GM12878 (cell line): ENCODE data around the gene HABP2. TPM values are rescaled to one million over a fixed set of nuclear protein-coding genes. Genes with fewer than 3 reads are reported as not detected.

Source experiments
- ATAC-seq: fragments of 200-7000 bp; cut with Tn5 transposase; 3 replicates; pipeline ENCODE4 v1.9.1; 2020; ENCODE audit warnings: mild to moderate bottlenecking, moderate library complexity
- BruUV-seq: library from RNA; stranded (reverse); fragments of 400-500 nt; replicated peaks from 2 replicates; lab custom pipeline; 2021; lab: Mats Ljungman, UMichigan
- CTCF ChIA-PET: fragments of 300-600 bp; sonication (Branson Sonifier 250); formaldehyde crosslinking; extraction: SDS; loops from one replicate; lab custom pipeline; 2021; ENCODE audit warnings: inconsistent platforms; lab: Yijun Ruan, JAX
- POLR2A ChIA-PET: fragments of 350-600 bp; formaldehyde crosslinking; extraction: SDS; loops from one replicate; lab custom pipeline; 2021; ENCODE audit warnings: inconsistent platforms; lab: Charles Lee
- RAD21 ChIA-PET: fragments of 300-600 bp; sonication (Branson Sonifier 250); formaldehyde crosslinking; loops from one replicate; lab custom pipeline; 2023; ENCODE audit warnings: antibody characterized with exemption; ENCODE audit not compliant: unreplicated experiment; lab: Charles Lee
- SMC1A ChIA-PET: fragments of 300-600 bp; sonication (Branson Sonifier 250); formaldehyde crosslinking; loops from one replicate; lab custom pipeline; 2023; ENCODE audit not compliant: unreplicated experiment, uncharacterized antibody; lab: Charles Lee
- DNase-seq: peaks from one replicate; pipeline ENCODE4 v3.0.0-alpha.2; 2011; ENCODE audit warnings: low read depth, low spot score
- FAIRE-seq: peaks from 3 replicates; lab custom pipeline; 2011; peaks lifted over from hg19 to GRCh38; lab: Jason Lieb, UNC
- H2AFZ ChIP-seq: 2 replicates; pipeline ENCODE4 v1.6.0; 2011; ENCODE audit warnings: low read depth, low read length, control low read depth; ENCODE audit not compliant: control insufficient read depth
- H3K27ac ChIP-seq: 2 replicates; pipeline ENCODE4 v1.5.1; 2011; ENCODE audit warnings: control low read depth; ENCODE audit not compliant: control insufficient read depth, insufficient read depth
- H3K27me3 ChIP-seq, 2 experiments: replicated peaks in 1 of 2; 2 replicates each; pipeline versions ENCODE4 v1.6.0 to v1.6.1; 2011; ENCODE audit warnings: low read length in 1 of 2; ENCODE audit not compliant: control insufficient read depth in 2 of 2, insufficient read depth in 2 of 2
- H3K36me3 ChIP-seq, 2 experiments: 2 replicates each; pipeline ENCODE4 v1.5.1; 2011; ENCODE audit warnings: low read length in 1 of 2; ENCODE audit not compliant: control insufficient read depth in 2 of 2, insufficient read depth in 2 of 2
- H3K4me1 ChIP-seq: 2 replicates; pipeline ENCODE4 v1.6.1; 2011; ENCODE audit warnings: mild to moderate bottlenecking, low read length, moderate library complexity, mixed read lengths; ENCODE audit not compliant: control insufficient read depth, insufficient read depth
- H3K4me2 ChIP-seq: 2 replicates; pipeline ENCODE4 v1.6.0; 2011; ENCODE audit warnings: control low read depth; ENCODE audit not compliant: control insufficient read depth, insufficient read depth
- H3K4me3 ChIP-seq: fragments of 200-600 bp; sonication (generic); 2 replicates; pipeline ENCODE4 v1.5.1; 2016
- H3K79me2 ChIP-seq: 2 replicates; pipeline ENCODE4 v1.6.0; 2011; ENCODE audit warnings: low read length; ENCODE audit not compliant: control insufficient read depth, insufficient read depth
- H3K9ac ChIP-seq: 2 replicates; pipeline ENCODE4 v1.8.0; 2011; ENCODE audit warnings: low read length, control low read depth, mixed read lengths; ENCODE audit not compliant: control insufficient read depth, insufficient read depth
- H3K9me3 ChIP-seq: replicated peaks from 3 replicates; pipeline ENCODE4 v1.5.1; 2011; ENCODE audit warnings: mild to moderate bottlenecking, low read length; ENCODE audit not compliant: control insufficient read depth, insufficient read depth
- H4K20me1 ChIP-seq: 2 replicates; pipeline ENCODE4 v1.6.0; 2011; ENCODE audit not compliant: control insufficient read depth, insufficient read depth
- ATF3 ChIP-seq: IDR thresholded peaks from 2 replicates; pipeline ENCODE4 v1.6.1; 2011; ENCODE audit warnings: low read depth, mild to moderate bottlenecking, low read length, moderate library complexity, borderline replicate concordance; ENCODE audit errors: extremely low read depth
- BHLHE40 ChIP-seq, 2 experiments: fragments of 450-650 bp in 1 of 2; IDR thresholded peaks; 2 replicates each; pipeline ENCODE4 v1.6.1; 2011 to 2017; ENCODE audit warnings: low read depth in 2 of 2, borderline replicate concordance in 1 of 2, improper control_type of control experiment in 1 of 2, low read length in 1 of 2, mild to moderate bottlenecking in 1 of 2
- CBFB ChIP-seq: IDR thresholded peaks from 2 replicates; pipeline ENCODE4 v1.6.1; 2016; ENCODE audit warnings: antibody characterized with exemption, low read depth
- EP300 ChIP-seq, 2 experiments: fragments of 150-350 bp in 1 of 2; IDR thresholded peaks; 2 replicates each; pipeline ENCODE4 v1.6.1; 2011 to 2012; ENCODE audit warnings: low read depth in 2 of 2, low read length in 2 of 2, borderline replicate concordance in 1 of 2, improper control_type of control experiment in 1 of 2, inconsistent platforms in 1 of 2; ENCODE audit not compliant: control insufficient read depth in 1 of 2
- FOXK2 ChIP-seq: fragments of 450-650 bp; IDR thresholded peaks from 2 replicates; pipeline ENCODE4 v1.6.1; 2017; ENCODE audit warnings: mild to moderate bottlenecking, moderate library complexity
- FOXM1 ChIP-seq: IDR thresholded peaks from 2 replicates; pipeline ENCODE4 v1.6.1; 2012; ENCODE audit warnings: low read depth, mild to moderate bottlenecking, inconsistent platforms, low read length, moderate library complexity
- HCFC1 ChIP-seq: fragments of 150-350 bp; IDR thresholded peaks from 2 replicates; pipeline ENCODE4 v1.6.1; 2014; ENCODE audit warnings: low read length
- IKZF2 ChIP-seq, 2 experiments: fragments of 450-650 bp; IDR thresholded peaks; 2 replicates each; pipeline ENCODE4 v1.6.1; 2017; ENCODE audit warnings: mild to moderate bottlenecking in 2 of 2, moderate library complexity in 2 of 2
- NR2C2 ChIP-seq: IDR thresholded peaks from 2 replicates; pipeline ENCODE4 v1.6.1; 2011; ENCODE audit warnings: borderline replicate concordance, low read depth; ENCODE audit not compliant: control insufficient read depth, insufficient read length
- POLR2AphosphoS2 ChIP-seq: IDR thresholded peaks from 2 replicates; pipeline ENCODE4 v1.6.1; 2011; ENCODE audit warnings: low read depth, mild to moderate bottlenecking, low read length, improper control_type of control experiment, moderate library complexity
- RAD21 ChIP-seq: IDR thresholded peaks from 2 replicates; pipeline ENCODE4 v1.6.1; 2011; ENCODE audit warnings: mild to moderate bottlenecking, low read depth, low read length, moderate library complexity; ENCODE audit not compliant: insufficient read depth
- RBBP5 ChIP-seq: fragments of 200-600 bp; sonication (generic); conservative IDR thresholded peaks from 2 replicates; pipeline ENCODE4 v1.6.1; 2016
- ZBTB33 ChIP-seq: fragments of 450-650 bp; IDR thresholded peaks from 2 replicates; pipeline ENCODE4 v1.6.1; 2017; ENCODE audit warnings: mild to moderate bottlenecking
- WGBS: methylation state at CpG from one replicate; pipeline ENCODE4 v1.1.6; 2016; ENCODE audit warnings: low lambda C conversion rate; ENCODE audit not compliant: insufficient replicate concordance, insufficient coverage; ENCODE audit errors: missing lambda C conversion rate; 5-methylcytosine and 5-hydroxymethylcytosine counted together
- in situ Hi-C: fragments of 300-500 bp; cut with MboI; formaldehyde crosslinking; loops from 9 replicates; pipeline ENCODE4 v1.14.3; 2018; ENCODE audit warnings: mixed read lengths
- intact Hi-C: fragments of 100-400 bp; cut with micrococcal nuclease; formaldehyde crosslinking; loops from one replicate; pipeline ENCODE4 v1.14.2; 2022; ENCODE audit not compliant: unreplicated experiment
- polyA plus RNA-seq, 11 experiments: library from polyadenylated mRNA; depleted of rRNA in 4 of 11; unstranded in 6 of 11; stranded (reverse) in 5 of 11; fragments of >200 nt; fragmentation: Nextera tagmentation in 4 of 11; fragmentation: Illumina TruSeq in 1 of 11; extraction: Ambion mirVana in 4 of 11; extraction: Trizol in 1 of 11; gene quantifications; 1 replicate in 1 of 11; 2 replicates in 10 of 11; pipeline versions ENCODE4 v1.2.1 to v1.2.3, GENCODE V29; 2011 to 2016; ENCODE audit warnings: inconsistent platforms in 2 of 11, missing spikeins in 2 of 11, low read depth in 1 of 11
- total RNA-seq, 4 experiments: library from RNA; depleted of rRNA in 3 of 4; stranded (reverse); fragments of >200 nt in 3 of 4; fragmentation: Illumina TruSeq in 1 of 4; extraction: Trizol in 1 of 4; gene quantifications; 2 replicates each; pipeline versions ENCODE4 v1.2.1 to v1.2.3, GENCODE V29; 2013 to 2021

HABP2 gene
- total and polyA plus RNA-seq, 10 of the 15 experiments (the other 5 are each of a cell fraction or from before 2014, with no cell fraction given) = 0.13 TPM; not detected in 9

GRCh38 chr10:113547426-113547825 lies 5.4 kb upstream of the HABP2 start:
- FAIRE-seq = no peak

More at GRCh38 chr10:113547426-113547825, 5.4 kb upstream of the HABP2 start:
- ChIA-PET RAD21 (no interaction called here), SMC1A (interaction anchor here (0.6 kb wide), 1 partner anchor 867 kb away, joined by 3 read pairs; no protein-coding TSS in a partner anchor), POLR2A (no interaction called here), CTCF (interaction anchor here (0.5 to 2.1 kb wide), 3 partner anchors 16 to 563 kb away, joined by 3 to 7 read pairs (median 3); no protein-coding TSS in a partner anchor)
- 70% methylated on average over 2 of the region's 2 CpGs for WGBS
- Histone ChIP-seq H3K4me3 (no peak overlapping the region), H3K36me3 (no peaks in the 10 kb centered on the region), H3K9ac (no peak overlapping the region), H3K79me2 (no peaks in the 10 kb centered on the region), H2AFZ (no peak overlapping the region), H4K20me1 (no peaks in the 10 kb centered on the region), H3K4me2 (no peak overlapping the region), H3K27me3 (no peaks in the 10 kb centered on the region; a peak in 1 of 4 replicates), H3K9me3 (no peaks in the 10 kb centered on the region; the same call in 2 of the 3 replicates), H3K27ac (no peak overlapping the region), H3K4me1 (no peaks in the 10 kb centered on the region; the same call in 1 of the 2 replicates)
- intact Hi-C loops = no loop called here
- in situ Hi-C loops = no loop called here
- TF ChIP-seq POLR2AphosphoS2 (no peak), CBFB (no peak), RAD21 (no peak), EP300 (IDR thresholded peaks at IDR 0.05; ENCODE audit: borderline replicate concordance in 1 of 2, control insufficient read depth in 1 of 2, low read depth in 2 of 2, low read length in 2 of 2) (no peak), BHLHE40 (IDR thresholded peaks at IDR 0.05; ENCODE audit: borderline replicate concordance in 1 of 2, low read depth in 2 of 2, low read length in 1 of 2) (no peak), RBBP5 (no peak), HCFC1 (no peak), FOXM1 (no peak), FOXK2 (no peak), IKZF2 (IDR thresholded peaks at IDR 0.05) (no peak), ZBTB33 (no peak), NR2C2 (no peak), ATF3 (no peak)
- DNase-seq (no peak), ATAC-seq (no peak)
- BruUV-seq = no TSS peak
